NCI-H345 (cell line): Measurements from ENCODE around the gene NPHP4.

ENCODE experiments used
- DNase-seq: peaks from one replicate; lab custom pipeline; 2025; lab: John Stamatoyannopoulos, UW

NPHP4 gene

GRCh38 chr1:5971471-5972197, 20.6 kb downstream of the NPHP4 start:
- DNase-seq = no peak

GRCh38 chr1:5970610-5971273, 21.5 kb downstream of the NPHP4 start:
- no peak for DNase-seq

DNA sequence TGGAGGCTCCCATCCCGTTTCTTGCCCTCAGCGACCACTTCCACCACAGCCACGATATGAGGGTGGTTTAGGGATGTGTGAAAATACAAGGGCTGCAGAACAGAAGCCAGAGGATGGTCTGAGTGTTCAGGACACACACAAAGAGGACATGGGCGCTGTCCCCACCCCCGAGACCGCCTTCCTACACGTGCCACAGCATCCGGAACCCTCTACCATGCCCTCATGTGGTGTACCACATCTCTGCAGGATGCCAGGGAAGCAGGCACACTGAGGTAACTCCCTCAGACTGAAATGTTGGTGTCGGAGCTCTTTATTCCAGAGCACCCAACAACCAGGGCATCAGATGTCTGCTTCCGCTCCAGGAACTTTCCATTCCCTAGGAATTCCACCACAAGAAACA, 23.1 kb downstream of the NPHP4 start:
- no peak for DNase-seq

GRCh38 chr1:5968161-5968736, 24.0 kb downstream of the NPHP4 start:
- DNase-seq = no peak

- DNase-seq = no peak
These were observed 24.7 kb downstream of the NPHP4 start for GRCh38 chr1:5967351-5968160.

DNA sequence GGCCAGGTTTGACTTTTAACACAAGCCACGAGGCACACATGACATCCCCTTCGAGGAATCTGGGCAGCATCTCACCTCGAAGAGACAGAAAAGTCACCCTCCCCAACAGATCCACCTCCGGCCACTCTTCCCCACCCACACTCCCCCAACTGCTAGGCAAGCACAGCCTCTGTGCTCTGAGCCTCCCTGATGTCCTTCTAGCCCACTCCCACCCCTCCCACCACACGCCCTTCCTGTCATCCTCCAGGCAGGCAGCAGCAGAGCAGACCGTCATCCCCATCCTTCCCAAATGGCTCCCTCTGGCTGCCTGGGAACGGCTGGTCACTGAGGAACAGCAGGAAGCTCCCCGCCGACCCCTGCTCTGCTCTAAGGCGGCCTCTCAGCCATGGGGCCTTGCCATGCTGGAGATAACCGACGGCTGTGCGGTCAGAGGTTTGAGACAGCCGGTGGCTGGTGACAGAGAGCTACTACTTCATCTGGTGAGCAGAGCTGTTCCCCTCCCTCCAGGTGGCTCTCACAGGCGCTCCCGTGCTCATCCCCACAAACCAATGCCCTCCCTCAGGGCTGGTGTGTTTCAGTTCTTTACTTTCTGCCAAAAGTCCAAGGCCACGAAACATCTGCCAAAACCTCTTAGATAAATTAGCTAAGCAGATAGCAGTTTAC, 25.6 kb downstream of the NPHP4 start:
- no peak for DNase-seq

DNA sequence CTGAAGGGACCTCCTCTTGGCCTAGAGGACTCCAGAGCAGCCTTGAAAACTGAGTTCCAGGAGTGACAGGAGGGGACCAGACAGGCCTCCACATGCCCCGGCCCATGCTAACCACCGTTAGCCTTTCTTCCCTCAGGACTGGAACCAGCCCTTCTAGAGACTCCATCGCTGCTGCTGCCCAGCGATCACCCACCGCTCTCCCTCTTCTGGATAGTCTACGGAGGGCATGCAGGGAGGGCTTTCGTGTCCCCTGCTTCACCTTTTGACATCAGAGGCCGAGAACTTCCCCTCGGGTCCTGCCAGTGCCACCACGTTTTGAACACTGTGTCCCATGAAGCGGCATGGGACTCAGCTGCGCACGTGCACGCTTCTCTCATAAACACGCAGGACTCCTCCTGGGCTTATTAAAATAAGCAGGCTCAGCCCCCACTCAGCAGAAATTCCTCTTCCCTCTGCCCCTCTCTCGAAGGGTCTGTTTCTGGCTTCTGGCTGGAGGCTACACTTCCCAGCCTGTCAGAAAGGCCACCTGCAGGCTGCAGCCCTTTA, 26.6 kb downstream of the NPHP4 start:
- no peak for DNase-seq

- no peak for DNase-seq
These were observed 29.7 kb downstream of the NPHP4 start for GRCh38 chr1:5962265-5963105.

GRCh38 chr1:5961601-5962000, 30.6 kb downstream of the NPHP4 start:
- DNase-seq = no peak

DNA sequence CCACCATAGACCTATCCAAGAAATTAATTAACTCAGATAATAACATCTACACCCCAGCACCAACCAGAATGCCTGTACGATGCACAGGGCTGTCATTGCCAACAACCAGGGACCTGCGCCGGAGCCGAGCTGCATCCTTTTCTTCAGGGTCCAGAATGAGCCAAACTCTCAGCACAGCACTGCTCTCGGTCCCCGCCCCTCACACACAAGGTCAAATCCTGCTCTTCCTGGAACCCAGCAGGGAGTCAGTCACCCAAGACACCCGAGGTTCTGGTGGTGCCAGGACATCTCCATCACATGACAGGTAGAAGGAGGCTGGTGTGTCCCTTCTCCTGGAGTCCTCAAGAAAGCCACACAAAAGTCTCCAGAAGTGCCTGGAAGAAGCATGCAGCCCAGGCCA, 31.9 kb downstream of the NPHP4 start:
- DNase-seq = no peak

GRCh38 chr1:5959667-5960230, 32.5 kb downstream of the NPHP4 start:
- DNase-seq = no peak

DNA sequence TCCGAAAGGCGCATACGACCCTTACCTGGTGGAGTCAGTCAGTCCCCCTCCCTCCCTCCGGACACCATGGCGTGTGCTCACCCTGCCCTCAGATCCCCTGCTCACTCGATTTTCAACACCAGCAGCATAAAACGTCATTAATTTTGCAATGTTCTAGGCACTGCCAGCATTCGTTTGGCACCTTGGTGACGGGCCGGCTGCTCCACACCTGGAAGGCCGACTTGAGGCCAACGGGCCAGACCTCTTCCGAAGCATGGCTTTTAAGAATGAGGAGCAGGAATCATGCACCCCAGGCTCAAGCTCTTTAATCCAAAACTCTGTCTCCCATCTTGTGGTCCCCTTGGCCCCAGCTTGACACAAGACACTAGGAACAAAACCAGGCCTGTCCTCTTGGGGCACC, 33.1 kb downstream of the NPHP4 start:
- no peak for DNase-seq

DNA sequence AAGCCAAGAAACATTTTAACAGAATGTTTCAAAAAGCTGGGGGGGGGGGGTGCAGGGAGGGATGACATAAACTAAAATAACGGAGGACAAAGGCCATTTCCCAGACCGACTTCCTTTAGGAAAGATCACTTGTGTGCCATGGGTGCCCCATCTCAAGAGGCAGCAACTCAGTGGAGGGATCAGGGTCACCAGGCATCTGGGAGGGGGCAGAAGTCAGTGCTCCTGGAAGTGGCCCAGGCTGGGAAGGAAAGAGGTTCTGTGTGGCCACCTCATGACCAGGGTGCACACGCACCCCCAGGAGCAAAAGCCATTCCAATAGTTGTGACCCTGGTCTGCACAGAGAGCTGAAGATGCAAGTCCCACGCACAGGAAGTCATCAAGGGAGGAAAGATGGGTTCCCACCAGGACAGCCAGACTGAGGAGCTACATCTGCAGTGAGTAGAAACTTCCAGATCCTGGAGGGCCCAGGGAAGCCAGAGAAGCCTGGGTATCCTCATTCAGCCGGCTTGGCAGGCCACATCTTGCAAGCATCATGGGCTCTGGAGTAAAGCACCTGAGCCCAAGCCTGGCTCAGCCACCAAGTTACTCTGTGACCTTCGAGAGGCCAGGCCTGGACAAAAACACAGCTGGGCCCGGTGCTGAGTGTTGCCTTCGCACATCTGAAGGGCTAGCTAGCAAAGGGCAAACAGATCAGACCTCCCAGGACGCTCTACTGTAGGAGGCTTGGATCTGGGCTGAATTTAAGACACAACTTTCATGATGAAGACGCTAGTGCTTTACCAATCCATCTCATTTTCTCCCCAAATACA, 36.0 kb downstream of the NPHP4 start:
- no peak for DNase-seq

- peak; percentile 56 for DNase-seq
These were observed 36.7 kb downstream of the NPHP4 start for GRCh38 chr1:5955479-5955977.

GRCh38 chr1:5954964-5955363, 37.3 kb downstream of the NPHP4 start:
- DNase-seq = no peak

- DNase-seq = no peak
These were observed 38.8 kb downstream of the NPHP4 start for GRCh38 chr1:5953386-5953785.

GRCh38 chr1:5951846-5952410, 40.3 kb downstream of the NPHP4 start:
- no peak for DNase-seq

DNA sequence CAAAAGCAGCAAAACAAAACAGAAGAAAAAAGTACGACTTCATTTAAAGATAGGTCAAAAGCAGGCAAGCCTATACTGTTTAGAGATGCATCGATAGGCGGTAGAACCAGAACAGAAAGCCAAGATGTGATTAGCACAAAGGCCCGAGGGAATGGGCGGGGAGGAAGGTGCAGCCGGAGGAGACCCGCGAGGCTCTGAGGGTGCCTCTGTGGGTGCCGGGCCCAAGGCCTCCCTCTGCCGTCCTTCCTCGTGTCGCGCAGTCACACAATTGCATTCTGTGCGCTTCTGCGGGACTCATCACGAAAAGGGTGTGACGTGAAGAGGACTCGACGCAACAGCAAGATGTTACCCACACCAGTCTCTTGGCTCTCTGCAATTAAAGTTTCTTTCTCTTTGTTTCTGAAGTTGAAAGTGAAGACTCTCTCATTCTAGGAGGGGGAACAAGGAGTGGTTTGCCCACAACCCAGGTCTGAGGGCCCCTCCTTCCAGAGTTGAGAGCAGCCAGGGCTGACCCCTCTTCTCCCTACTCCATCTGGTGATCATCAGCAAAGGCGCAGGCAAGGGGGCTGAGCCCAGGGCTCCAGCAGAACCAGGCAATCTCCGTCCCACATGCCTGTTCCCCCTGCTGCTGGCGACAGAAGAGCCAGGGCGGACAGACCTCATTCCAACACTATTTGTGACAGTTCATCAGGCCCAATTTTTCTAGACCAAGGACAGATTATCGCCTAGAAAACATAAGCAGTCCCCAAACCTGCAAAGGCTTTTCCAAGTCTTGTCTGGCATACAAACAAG, 41.0 kb downstream of the NPHP4 start:
- DNase-seq = no peak
